HG02678 (cell line): ENCODE data around the gene SLC6A7.

Source experiments
- ATAC-seq: cut with Tn5 transposase; IDR thresholded peaks from one replicate; pipeline ENCODE4 v1.9.1; 2021; ENCODE audit warnings: mild to moderate bottlenecking, moderate library complexity; ENCODE audit not compliant: unreplicated experiment

The SLC6A7 gene

DNA sequence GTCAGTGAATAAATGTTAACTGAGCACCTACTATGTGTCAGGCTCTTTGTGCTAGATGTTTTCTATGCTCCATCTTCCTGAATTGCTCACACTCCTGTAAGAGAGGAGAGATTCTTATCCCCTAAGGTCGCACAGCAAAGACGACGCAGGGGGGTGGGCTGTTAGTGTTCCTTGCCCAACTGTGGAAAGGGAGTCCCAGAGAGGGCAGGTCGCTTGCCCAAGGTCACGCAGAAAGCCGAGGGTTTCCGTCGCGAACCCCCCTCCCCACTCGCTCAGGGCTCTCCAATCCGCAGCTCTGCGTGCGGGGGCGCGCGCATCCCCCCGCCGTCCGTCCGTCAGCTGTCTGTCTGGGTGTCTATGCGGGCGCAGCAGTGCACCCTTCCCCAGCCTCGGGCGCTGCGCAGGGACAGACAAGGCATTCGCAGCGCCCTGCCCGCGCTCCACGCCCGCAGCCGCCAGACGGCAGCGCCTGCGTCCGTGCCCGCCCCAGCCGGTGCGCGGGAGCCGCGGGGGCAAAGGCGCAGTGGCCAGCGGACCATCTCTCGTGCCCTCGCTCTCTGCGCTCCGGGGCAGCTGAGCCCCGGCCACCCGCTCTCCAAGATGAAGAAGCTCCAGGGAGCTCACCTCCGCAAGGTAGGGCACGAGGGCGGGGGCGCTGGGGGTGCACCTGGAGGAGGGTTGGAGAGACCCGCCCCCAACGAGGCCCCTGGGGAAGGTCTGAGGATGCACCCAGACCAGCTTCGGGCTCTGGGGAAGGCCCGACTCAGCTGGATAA is at the start of gene SLC6A7:
TSS of gene SLC6A7 (plus strand) at position 335 of the 775 bp plus-strand sequence. CDS start at position 601, 266 bp downstream.
- no peak for ATAC-seq

DNA sequence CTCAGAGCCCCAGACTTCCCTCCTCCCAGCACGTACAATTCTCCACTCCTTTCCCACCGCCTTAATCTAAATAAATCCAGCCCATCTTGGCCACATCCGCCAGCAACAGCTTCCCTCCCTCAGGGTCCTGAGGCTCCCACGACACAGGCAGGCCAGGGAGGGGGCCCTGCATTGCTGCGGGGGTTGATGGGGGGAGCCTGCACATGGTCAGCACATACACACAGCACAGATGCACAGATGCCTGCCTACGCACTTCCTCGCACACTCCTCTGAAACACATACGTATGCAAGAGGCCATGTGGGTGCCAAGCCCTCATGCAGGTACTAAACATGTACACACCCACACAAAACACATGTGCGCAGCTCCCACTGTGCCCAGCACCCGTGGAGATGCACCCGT is 49.0 kb upstream of the SLC6A7 start:
- no peak for ATAC-seq

DNA sequence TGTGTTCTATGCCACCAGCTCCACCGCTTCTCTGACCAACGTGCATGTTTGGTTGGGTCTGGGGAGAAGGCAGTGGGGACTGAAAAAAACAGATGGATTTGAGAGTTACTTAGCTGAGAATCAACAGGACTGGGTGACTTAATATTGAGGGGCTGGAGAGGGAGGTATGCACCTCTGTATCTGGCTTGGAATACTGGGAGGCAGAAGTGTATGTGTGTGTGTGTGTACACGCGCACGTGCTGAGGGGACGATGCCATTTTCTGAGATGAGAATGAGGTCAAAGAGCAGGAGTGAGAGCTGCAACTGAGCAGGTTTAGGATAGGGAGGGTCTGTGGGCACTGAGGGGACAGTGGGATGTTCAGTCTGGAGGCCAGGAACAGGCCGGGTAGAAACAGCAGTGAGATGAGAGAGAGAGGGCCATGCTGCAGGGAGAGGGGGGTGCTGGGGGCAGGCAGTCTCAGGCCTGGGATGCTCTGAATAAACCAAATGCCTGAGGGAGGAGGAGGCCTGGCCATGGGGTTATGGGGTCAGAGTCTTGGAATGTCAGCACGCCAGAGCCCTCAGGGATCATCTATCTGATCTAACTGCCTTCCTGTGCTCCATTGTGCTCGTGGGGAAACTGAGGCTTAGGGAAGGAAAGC is 48.2 kb upstream of the SLC6A7 start:
- no peak for ATAC-seq

DNA sequence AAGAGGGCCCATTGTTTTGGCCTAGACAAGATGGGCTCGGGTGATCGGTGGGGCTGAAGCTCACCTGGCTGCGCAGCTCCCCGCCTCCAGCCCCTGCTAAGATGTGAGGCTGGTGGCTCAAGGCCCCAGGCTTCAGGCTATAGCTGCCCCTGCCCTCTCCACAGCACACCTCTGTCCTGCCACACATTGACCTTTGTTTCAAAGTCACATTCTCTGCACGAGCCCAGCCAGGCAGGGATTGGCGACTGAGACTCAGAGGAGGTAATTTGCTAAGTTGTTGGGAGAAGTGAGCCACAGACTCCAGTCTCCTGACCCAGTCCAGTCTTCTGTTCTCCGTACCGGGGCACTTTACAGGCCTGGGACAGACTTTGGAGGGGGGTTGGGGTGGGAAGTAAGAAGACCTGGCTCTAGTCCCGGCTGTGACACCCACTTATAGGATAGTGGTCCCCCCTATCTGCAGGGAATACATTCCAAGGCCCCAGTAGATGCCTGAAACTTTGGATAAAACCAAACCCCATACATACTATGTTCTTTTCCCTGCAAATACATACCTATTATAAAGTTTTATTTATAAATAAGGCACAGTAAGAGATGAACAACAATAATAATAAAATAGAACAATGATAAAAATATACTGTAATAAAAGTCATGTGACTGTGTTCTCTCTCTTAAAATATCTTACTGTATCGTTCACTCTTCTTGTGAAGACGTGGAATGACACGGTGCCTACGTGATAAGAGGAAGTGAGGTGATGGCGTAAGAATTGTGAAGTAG is 47.5 kb upstream of the SLC6A7 start:
- ATAC-seq = no peak

DNA sequence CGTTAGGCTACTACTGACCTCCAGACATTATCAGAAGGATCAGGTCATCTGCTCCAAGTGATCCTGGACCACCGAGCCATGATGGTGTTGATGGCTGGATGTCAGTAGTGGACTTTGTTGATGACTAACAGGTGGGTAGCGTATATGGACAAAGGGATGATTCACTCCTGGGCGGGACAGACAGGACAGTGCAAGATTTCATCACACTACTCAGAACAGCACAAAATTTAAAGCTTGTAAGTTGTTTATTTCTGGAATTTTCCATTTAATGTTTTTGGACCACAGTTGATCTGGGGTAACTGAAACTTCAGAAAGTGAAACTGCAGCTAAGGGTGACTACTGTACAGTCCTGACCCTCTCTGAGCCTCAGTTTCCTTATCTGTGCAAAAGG is 46.9 kb upstream of the SLC6A7 start:
- ATAC-seq = no peak

DNA sequence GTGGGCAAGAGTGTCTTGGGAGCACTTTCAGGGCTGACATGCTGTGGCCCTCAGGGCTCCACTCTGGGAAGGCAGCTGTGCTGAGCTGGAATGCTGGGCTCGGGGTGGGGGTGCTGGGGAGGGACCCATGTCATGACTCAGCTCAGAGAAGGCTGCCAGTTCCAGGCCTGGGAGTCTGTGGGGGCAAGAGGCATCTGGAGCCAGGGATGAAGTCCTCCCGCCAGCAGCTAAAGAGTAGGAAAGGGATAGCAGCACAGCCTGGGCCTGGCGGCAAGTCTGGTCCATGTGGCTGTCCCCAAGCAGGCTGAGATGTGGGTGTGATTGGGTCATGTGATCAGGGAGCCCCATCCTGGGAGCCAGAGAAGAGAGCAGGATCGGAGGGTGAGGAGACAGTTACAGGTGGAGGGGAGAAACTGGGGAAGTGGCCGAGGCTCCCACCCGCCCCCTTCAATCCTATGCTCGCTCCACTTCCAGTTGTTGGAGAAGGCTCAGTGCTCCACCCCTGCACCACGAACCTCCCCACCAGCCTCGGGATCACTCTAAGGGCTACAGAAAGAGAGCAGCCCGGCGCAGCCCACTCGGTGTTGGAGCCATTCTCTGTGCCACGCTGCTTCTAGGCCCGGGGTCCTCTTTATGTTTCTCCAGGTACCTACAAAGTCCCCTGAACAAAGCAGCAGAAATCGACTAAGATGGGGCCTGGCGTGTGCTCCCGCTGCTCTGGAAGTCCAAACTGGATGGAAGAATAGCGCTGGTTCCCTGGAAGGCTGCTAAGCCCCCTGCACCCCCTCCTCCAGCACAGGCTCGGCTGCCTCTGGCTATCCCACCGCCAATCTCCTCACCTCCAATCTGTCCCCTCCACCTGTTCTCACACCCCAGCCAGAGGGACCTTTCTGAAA is 46.3 kb upstream of the SLC6A7 start:
- ATAC-seq = no peak

DNA sequence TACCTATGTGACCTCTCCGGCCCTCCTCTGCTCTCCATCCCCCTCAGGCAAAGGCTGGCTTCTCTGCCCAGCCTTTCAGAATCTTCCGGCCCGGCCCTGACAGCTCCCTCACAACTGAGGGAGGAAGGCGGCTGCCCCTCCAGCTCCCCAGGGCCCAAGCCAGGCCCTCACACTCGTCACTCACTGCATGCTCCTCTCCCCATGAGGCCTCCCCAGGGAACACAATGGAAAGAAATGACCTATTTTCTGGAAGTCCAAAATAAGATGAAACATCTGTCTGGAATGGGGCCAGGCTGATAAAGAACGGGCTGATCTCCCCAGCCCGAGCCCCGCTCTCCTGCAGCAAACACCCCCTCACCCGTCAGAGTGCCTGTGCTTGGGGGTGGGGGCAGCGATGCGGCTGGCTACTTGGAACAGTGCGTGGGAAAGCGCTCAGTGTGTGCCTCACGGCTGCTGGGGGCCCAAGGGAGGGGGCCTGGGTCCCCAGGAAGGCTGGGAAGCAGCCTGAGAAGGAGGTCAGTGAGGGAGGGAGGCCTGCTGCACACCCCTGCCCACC is 45.5 kb upstream of the SLC6A7 start:
- no peak for ATAC-seq

DNA sequence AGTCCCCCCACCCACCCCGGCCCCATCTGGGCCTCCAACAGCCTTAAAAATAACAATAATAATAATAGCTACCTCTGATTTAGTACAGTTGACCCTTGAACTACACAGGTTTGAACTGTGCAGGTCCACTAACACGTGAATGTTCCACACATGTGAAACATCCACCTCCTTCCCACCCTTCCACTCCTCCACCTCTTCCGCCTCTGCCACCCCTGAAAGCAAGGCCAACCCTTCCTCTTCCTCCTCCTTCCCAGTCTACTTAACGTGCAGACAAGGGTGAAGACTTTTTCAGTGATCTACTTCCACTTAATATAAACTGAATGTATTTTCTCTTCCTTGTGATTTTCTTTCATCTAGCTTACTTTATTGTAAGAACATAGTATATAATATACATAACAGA is 45.0 kb upstream of the SLC6A7 start:
- no peak for ATAC-seq

DNA sequence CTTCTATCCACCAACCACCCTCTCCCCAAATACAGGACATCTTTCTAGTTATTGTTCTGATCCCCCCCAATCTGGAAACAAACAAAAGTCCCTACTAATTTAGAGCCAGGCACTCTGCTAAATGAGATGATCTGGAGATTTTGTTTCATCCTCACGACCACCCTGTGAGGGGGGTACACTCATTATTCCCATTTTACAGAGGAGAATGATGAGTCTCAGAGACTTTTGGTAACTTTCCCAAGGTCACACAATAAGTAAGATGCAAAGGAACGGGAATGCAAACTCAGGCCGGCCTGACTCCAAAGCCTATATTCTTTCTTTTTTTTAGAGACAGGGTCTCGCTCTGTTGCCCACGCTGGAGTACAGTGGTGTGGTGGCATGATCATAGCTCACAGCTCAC is 43.6 kb upstream of the SLC6A7 start:
- ATAC-seq = no peak

DNA sequence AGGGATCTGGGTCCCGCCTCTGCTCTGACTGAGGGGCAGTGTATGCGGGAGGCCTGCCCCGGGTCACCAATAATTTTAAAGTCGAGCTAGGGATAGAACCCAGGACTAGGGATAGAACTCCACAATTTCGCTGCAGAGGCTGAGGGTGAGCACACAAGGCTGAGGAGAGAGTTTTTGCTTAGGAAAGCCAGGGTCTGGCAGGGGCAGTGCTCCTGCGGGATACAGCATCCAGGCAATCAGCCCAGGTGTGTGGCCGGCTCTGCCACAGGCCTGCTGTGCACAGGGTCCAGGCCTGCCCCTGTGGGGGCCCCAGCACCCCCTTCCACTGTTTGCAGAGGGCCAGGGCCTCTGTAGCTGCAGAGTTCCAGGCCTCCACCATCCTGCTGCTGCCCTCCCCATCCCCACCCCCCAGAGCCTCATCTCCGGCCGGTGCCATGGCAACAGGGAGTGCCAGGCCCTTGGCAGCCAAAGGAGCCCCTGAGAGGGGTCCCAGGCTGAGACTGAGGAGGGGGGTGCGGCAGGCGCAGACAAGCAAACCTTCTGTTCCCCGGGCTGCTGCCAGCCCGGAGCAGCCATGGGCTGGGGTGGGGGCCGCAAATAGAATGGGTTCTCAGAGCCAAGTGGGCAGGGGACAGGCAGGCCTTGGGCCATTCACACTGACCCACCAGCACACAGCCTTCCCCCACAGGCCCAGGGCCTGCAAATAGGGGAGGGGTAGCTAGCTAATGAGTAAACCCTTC is 42.8 kb upstream of the SLC6A7 start:
- no peak for ATAC-seq

DNA sequence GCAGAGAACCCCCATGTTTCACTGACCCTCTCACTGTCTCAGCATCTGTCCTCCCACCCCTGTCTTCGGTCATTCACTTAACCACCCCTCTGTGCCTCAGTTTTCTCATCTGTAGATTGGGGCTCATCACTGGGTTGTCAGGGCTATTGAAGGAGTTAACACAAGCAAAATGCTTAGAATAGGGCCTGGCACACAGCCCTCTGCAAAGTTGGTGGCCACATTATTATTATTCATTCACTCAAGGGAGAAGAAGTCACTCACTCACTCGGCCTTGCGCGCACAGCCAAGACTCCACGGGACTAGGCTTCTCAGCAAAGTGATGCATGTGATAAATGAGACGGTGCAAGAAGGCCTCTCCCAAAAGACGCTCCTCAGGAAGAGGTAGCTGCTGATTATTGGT is 42.2 kb upstream of the SLC6A7 start:
- ATAC-seq = no peak

DNA sequence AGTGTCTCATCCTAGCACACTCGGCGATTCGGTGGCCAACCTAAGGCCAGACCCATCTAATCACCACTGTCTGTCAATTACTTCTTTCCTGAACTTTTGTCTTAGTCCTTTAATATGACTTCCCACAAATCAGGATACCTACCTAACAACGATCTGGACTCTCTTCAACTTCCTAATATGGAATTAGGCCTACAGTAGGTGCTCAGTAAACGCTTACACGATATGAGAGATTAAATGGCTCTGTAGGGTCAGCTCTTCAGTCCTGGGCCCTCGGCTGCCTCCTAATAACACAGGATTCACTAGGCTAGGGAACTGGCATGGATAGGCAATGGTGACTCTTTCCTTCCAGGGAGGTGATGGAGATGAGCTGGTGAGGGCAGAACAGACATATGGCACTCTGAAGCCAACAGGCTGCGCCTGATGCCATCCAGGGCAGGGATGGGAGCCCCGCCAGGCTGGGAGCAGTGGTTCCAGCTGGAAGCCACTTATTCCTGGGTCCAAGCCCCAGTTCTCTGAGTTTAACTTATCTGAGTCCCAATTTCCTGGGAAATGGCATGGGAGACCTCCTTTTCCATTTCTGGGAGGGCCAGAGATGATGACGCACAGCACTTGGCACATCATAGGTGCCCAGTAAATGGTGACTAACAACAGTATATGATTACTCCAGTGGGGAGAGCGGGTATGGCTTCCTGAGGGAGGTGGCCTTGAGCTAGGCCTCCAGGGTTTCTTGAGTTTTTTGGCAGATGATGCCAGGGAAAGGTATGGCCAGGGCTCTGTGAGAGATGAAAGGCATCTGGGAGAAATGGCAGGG is 41.5 kb upstream of the SLC6A7 start:
- ATAC-seq = no peak

DNA sequence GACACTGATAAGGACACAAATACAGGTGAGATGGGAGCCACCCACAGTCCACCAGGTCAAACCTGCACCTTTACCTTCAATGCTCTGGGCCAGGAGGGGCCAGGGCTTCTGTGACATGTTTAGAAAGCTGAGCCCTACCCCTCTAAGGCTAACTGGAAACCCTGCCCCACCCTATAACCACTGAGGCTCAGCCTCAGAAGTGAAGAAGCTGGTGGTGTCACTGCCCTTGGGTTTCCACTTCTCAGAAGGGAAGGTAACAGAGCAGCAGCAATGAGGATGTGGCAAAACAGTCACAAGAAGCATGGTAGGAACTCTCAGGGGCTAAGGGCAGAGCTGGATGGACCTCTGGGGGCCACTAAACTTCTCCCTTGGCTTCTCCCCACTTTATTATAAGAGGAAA is 40.2 kb upstream of the SLC6A7 start:
- no peak for ATAC-seq

DNA sequence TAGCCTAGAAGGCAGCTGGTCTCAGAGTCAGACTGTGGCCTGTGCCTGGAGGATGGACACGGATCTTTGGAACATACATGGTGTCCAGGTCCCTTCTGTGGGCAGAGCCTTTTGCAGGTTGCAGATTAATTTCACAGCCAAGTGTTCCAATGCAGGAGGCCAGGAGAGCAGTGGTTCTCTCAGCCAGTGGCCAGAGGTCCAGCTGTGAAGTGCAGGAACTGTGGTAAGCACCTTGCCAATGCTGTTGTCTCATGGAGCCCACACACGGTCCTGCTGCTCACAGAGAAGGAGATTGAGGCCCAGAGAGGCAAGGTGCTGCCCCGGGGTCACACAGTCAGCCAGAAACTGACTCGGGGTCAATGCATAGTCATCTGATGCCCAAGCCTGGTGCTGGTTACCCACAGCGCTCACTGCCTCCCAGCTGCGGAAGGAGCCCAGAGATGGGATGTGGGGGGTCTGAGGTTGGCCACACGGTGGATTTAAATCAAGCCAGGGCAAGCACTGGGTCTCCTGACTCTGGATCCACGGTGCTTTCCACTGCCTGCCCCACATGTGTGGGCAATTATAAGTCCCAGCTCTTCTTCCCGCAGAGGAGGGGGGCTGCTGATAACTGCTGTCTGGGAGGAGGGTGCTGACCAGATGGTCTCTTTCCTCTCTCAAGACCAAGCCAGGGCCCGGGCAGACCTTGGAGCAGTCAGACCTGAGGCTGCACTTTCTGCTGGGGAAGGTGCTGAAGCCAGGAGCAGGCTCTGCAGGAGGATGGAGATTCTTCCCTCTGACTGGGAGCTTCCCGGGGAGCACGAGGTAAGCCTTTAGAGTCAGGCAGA is 37.0 kb upstream of the SLC6A7 start:
- no peak for ATAC-seq

DNA sequence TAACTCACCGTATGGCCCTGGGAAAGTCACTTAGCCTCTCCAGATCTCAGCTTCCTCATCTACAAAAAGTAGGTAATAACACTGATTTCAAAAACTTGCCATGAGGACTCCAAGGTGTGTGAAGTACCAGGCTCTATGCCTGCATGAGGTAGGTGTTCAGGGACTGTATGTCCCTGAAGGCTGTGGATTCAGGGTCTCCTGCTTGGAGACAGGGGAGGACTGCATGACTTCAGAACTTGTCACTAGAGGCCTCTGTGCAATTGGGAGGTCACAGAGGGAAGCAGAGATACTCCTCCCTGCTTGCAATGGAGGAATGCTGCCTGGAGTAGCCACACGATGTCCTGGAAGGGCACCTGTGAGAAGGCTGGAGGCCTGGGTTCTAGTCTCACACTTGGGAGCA is 36.4 kb upstream of the SLC6A7 start:
- ATAC-seq = no peak

DNA sequence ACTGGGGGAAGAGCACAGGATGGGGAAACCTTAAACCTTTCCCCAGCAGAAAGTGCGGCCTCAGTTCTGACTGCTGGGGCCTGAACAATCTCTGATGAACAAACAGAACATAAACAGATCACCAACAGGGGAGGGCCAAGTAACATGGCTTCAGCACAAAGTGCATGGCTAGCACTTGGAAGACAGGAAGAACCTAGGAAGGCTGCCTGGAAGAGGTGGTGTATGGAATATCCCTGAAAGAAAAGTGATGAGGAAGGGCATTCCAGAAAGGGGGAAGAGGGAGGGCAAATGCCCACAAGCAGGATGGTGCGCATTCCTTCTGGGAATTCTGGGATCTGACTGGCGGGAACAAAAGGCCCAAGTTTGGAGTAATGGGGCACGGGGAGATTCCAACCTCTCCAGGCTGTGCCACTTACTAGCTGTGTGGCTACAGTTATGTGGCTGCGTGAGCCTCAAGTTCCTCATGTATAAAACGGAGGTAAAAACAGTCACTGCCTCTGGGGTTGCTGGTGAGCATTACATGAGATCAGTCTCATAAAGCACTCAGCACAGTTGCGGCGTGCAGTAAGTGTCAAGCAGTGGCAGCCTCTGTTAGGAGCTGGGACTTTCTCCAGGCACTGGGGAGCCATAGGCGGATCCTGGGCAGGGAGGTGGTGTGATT is 35.8 kb upstream of the SLC6A7 start:
- ATAC-seq = peak; percentile 41

DNA sequence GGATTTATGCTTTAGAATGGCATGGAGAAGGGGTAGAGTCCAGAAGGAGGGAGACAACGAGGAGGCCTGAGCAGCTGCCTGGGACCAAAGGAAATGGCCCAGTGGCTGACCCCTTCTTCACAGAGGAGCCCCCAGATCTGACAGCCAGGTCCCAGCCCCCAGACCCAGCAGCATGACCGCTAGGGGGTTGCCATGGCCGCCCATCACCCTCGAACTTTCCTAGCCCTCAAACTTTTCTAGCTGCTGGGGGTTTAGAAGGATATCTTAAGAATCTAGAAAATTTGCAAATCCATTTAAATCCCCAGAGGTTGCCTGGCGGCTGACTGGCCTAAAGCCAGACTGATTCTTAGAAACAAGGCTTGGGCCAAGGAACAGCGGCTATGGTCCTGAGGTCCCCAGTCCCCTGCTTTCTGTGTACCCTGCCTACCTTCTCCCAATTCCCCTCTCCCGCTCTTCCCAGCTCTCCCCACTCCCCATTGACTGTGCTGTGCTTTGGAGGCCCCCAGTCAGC is 35.2 kb upstream of the SLC6A7 start:
- no peak for ATAC-seq
